ENCODE results near the gene ZNF513.

- TF ChIP-seq POLR2A (IDR thresholded peaks at IDR 0.05) (no peak), CTCF (IDR thresholded peaks at IDR 0.05) (no peak)
Observed at GRCh38 chr2:27421660-27422250, 41.2 kb upstream of the ZNF513 start.
